GM12878 (cell line): ENCODE results near the gene C17orf113.

Experiments used
- CHD4 ChIP-seq: fragments of 200-600 bp; sonication (generic); IDR thresholded peaks from 2 replicates; pipeline ENCODE4 v1.6.1; 2016; ENCODE audit warnings: mild to moderate bottlenecking
- CTCF ChIP-seq, 3 experiments: IDR thresholded peaks in 2 of 3; conservative IDR thresholded peaks in 1 of 3; 2 replicates each; pipeline ENCODE4 v1.5.1; 2011; ENCODE audit warnings: low read depth in 3 of 3, low read length in 3 of 3, mild to moderate bottlenecking in 3 of 3, control low read depth in 2 of 3, moderate library complexity in 2 of 3, inconsistent platforms in 1 of 3, mixed read lengths in 1 of 3; ENCODE audit not compliant: control insufficient read depth in 2 of 3, insufficient read depth in 1 of 3; ENCODE audit errors: extremely low read depth in 1 of 3
- E2F4 ChIP-seq: IDR thresholded peaks from 2 replicates; pipeline ENCODE4 v1.6.1; 2012; ENCODE audit warnings: low read depth, low read length, improper control_type of control experiment
- ETV6 ChIP-seq, 2 experiments: fragments of 450-650 bp in 1 of 2; IDR thresholded peaks in 1 of 2; conservative IDR thresholded peaks in 1 of 2; 2 replicates each; pipeline ENCODE4 v1.6.1; 2014; ENCODE audit warnings: antibody characterized with exemption in 1 of 2, borderline replicate concordance in 1 of 2, low read depth in 1 of 2, mild to moderate bottlenecking in 1 of 2, moderate library complexity in 1 of 2
- EZH2 ChIP-seq: IDR thresholded peaks from 2 replicates; pipeline ENCODE4 v1.6.1; 2012; ENCODE audit warnings: low read depth, mild to moderate bottlenecking, control low read depth, inconsistent platforms, low read length, borderline replicate concordance; ENCODE audit not compliant: control insufficient read depth
- GABPA ChIP-seq: IDR thresholded peaks from 2 replicates; pipeline ENCODE4 v1.6.1; 2014; ENCODE audit warnings: antibody characterized with exemption, low read depth, mild to moderate bottlenecking, inconsistent platforms
- HDAC2 ChIP-seq: fragments of 200-600 bp; sonication (generic); IDR thresholded peaks from 2 replicates; pipeline ENCODE4 v1.6.1; 2017
- NFYB ChIP-seq: IDR thresholded peaks from 2 replicates; pipeline ENCODE4 v1.6.1; 2011; ENCODE audit warnings: low read depth, mild to moderate bottlenecking, low read length, improper control_type of control experiment, moderate library complexity; ENCODE audit not compliant: insufficient read depth
- POLR2A ChIP-seq: IDR thresholded peaks from 2 replicates; pipeline ENCODE4 v1.6.1; 2011; ENCODE audit warnings: low read depth, mild to moderate bottlenecking, low read length
- POU2F2 ChIP-seq: IDR thresholded peaks from 3 replicates; pipeline ENCODE4 v1.6.1; 2011; ENCODE audit warnings: low read depth, mild to moderate bottlenecking, low read length, borderline replicate concordance
- RAD21 ChIP-seq: IDR thresholded peaks from 2 replicates; pipeline ENCODE4 v1.6.1; 2011; ENCODE audit warnings: mild to moderate bottlenecking, low read depth, low read length, moderate library complexity; ENCODE audit not compliant: insufficient read depth
- RCOR1 ChIP-seq: conservative IDR thresholded peaks from 2 replicates; pipeline ENCODE4 v1.6.1; 2012; ENCODE audit warnings: low read depth, low read length, improper control_type of control experiment
- TARDBP ChIP-seq: IDR thresholded peaks from 2 replicates; pipeline ENCODE4 v1.6.1; 2016; ENCODE audit warnings: borderline replicate concordance
- WRNIP1 ChIP-seq: IDR thresholded peaks from 2 replicates; pipeline ENCODE4 v1.6.1; 2011; ENCODE audit warnings: low read depth, low read length, improper control_type of control experiment, borderline replicate concordance

- TF ChIP-seq E2F4 (no peak), CTCF (IDR thresholded peaks at IDR 0.05 in 2 of 3, conservative IDR thresholded peaks at IDR 0.05 in 1 of 3; ENCODE audit: control insufficient read depth in 2 of 3, extremely low read depth in 1 of 3, insufficient read depth in 1 of 3, low read depth in 3 of 3, low read length in 3 of 3) (no peak), POLR2A (no peak), TARDBP (no peak), ETV6 (conservative IDR thresholded peaks at IDR 0.05 in 1 of 2, IDR thresholded peaks at IDR 0.05 in 1 of 2; ENCODE audit: borderline replicate concordance in 1 of 2, low read depth in 1 of 2) (no peak), RAD21 (no peak), NFYB (no peak), EZH2 (no peak), HDAC2 (no peak), GABPA (no peak), RCOR1 (no peak), WRNIP1 (no peak), POU2F2 (no peak), CHD4 (no peak)
Observed at GRCh38 chr17:42039794-42040763, 10.3 kb downstream of the C17orf113 start.
